ENCODE measurements around the gene NUTM2B.
"Not testable (repeated sequence)": the region's sequence is repeated elsewhere in the genome, so short reads cannot be mapped to it uniquely, and the experiment has no call there.

NUTM2B gene
- total RNA-seq = 0.13 to 0.31 reads per million in 2 donors

- DNase-seq = not testable (repeated sequence)
Measured at GRCh38 chr10:79702927-79703326, at the start of gene NUTM2B. Gene NUTM2B (plus strand): TSS chr10:79703227. CDS start chr10:79703610, 383 bp downstream.

GRCh38 chr10:79663287-79663686 is 39.7 kb upstream of the NUTM2B start:
- DNase-seq = not testable (repeated sequence)

- not testable (repeated sequence) for DNase-seq
Measured at GRCh38 chr10:79664686-79665085, 38.3 kb upstream of the NUTM2B start.

- not testable (repeated sequence) for DNase-seq
Measured at GRCh38 chr10:79669248-79669788, 33.7 kb upstream of the NUTM2B start.

- DNase-seq = peak in 1 of 5 experiments; percentile 57
Measured at GRCh38 chr10:79674878-79675277, 28.1 kb upstream of the NUTM2B start.

- not testable (repeated sequence) for DNase-seq
Measured at GRCh38 chr10:79683026-79683883, 19.8 kb upstream of the NUTM2B start.

- not testable (repeated sequence) for DNase-seq
Measured at GRCh38 chr10:79683884-79684720, 18.9 kb upstream of the NUTM2B start.

- peak in 3 of 5 experiments; percentile 15 to 77 (median 19) for DNase-seq
Measured at GRCh38 chr10:79685044-79685685, 17.9 kb upstream of the NUTM2B start.

- not testable (repeated sequence) for DNase-seq
Measured at GRCh38 chr10:79686595-79686994, 16.4 kb upstream of the NUTM2B start.

- not testable (repeated sequence) for DNase-seq
Measured at GRCh38 chr10:79687406-79688150, 15.4 kb upstream of the NUTM2B start.

- DNase-seq = not testable (repeated sequence)
Measured at GRCh38 chr10:79688798-79689197, 14.2 kb upstream of the NUTM2B start.

GRCh38 chr10:79696596-79696995 is 6.4 kb upstream of the NUTM2B start:
- DNase-seq = not testable (repeated sequence)

GRCh38 chr10:79697141-79697540 is 5.9 kb upstream of the NUTM2B start:
- DNase-seq = not testable (repeated sequence)

GRCh38 chr10:79700381-79700944 is 2.6 kb upstream of the NUTM2B start:
- DNase-seq = not testable (repeated sequence)

- not testable (repeated sequence) for DNase-seq
Measured at GRCh38 chr10:79707017-79707416, 4.0 kb downstream of the NUTM2B start.

- not testable (repeated sequence) for DNase-seq
Measured at GRCh38 chr10:79714976-79715375, 11.9 kb downstream of the NUTM2B start.

GRCh38 chr10:79716917-79717579 is 14.0 kb downstream of the NUTM2B start:
- not testable (repeated sequence) for DNase-seq

- not testable (repeated sequence) for DNase-seq
Measured at GRCh38 chr10:79720000-79720399, 17.0 kb downstream of the NUTM2B start.

- DNase-seq = peak in 1 of 5 experiments; percentile 40
Measured at GRCh38 chr10:79726620-79727019, 23.6 kb downstream of the NUTM2B start.

GRCh38 chr10:79744844-79745243 is 41.8 kb downstream of the NUTM2B start:
- DNase-seq = not testable (repeated sequence)

GRCh38 chr10:79748510-79748909 is 45.5 kb downstream of the NUTM2B start:
- not testable (repeated sequence) for DNase-seq

Data from T-helper 2 cell (primary cell).